ENCODE results near the gene SFMBT2. TPM values are rescaled to one million over a fixed set of nuclear protein-coding genes. Genes with fewer than 3 reads are reported as not detected.

Gene SFMBT2
- total and polyA plus RNA-seq, 7 donors = 0.53 to 8.2 (median 3.0) TPM

GRCh38 chr10:7306616-7307015, 104.2 kb downstream of the SFMBT2 start:
- H3K27ac ChIP-seq = no peak overlapping the region
- DNase-seq (no peak), ATAC-seq (no peak)
- H3K4me1 ChIP-seq = no peaks in the 10 kb centered on the region
- H3K27me3 ChIP-seq (ENCODE audit: insufficient read depth in 3 of 3, low read length in 2 of 3) = no peaks in the 10 kb centered on the region
- peaks cover 0 to 2% of the 10 kb centered on the region in 2 donors for H3K36me3 ChIP-seq (ENCODE audit: insufficient read depth in 1 of 2, low read depth in 1 of 2)
- no peak for TF ChIP-seq CTCF (IDR thresholded peaks at IDR 0.05)
- no peaks in the 10 kb centered on the region for H3K9me3 ChIP-seq
- no peak overlapping the region for H3K4me3 ChIP-seq
- intact Hi-C loops (cut with DNase I) = no loop called here

- WGBS, 3 donors = 75 to 84% (median 81%) methylated on average over 9 of the region's 9 CpGs
- no peak for TF ChIP-seq CTCF (IDR thresholded peaks at IDR 0.05)
- intact Hi-C loops (cut with DNase I) = no loop called here
These were observed 104.7 kb downstream of the SFMBT2 start for GRCh38 chr10:7306147-7306546.

GRCh38 chr10:7305053-7305452, 105.8 kb downstream of the SFMBT2 start:
- H3K27me3 ChIP-seq (ENCODE audit: insufficient read depth in 3 of 3, low read length in 2 of 3) = no peaks in the 10 kb centered on the region
- H3K4me1 ChIP-seq = no peaks in the 10 kb centered on the region
- intact Hi-C loops (cut with DNase I) = no loop called here
- no peak for DNase-seq
- peaks cover 0 to 2% of the 10 kb centered on the region in 2 donors for H3K36me3 ChIP-seq (ENCODE audit: insufficient read depth in 1 of 2, low read depth in 1 of 2)
- 80 to 86% (median 81%) methylated on average over 6 of the region's 6 CpGs for WGBS, 3 donors
- H3K9me3 ChIP-seq = no peaks in the 10 kb centered on the region
- TF ChIP-seq CTCF (IDR thresholded peaks at IDR 0.05) = no peak
- H3K27ac ChIP-seq = no peak overlapping the region
- no peak for ATAC-seq
- no peak overlapping the region for H3K4me3 ChIP-seq

More at GRCh38 chr10:7306147-7306546, 104.7 kb downstream of the SFMBT2 start:
- Histone ChIP-seq H3K9me3 (no peaks in the 10 kb centered on the region), H3K36me3 (ENCODE audit: insufficient read depth in 1 of 2, low read depth in 1 of 2) (peaks cover 0 to 2% of the 10 kb centered on the region in 2 donors), H3K27ac (no peak overlapping the region), H3K27me3 (ENCODE audit: insufficient read depth in 3 of 3, low read length in 2 of 3) (no peaks in the 10 kb centered on the region), H3K4me1 (no peaks in the 10 kb centered on the region), H3K4me3 (no peak overlapping the region)
- ATAC-seq (no peak), DNase-seq (no peak)

- TF ChIP-seq CTCF (IDR thresholded peaks at IDR 0.05) = no peak
- 94 to 95% (median 94%) methylated on average over 4 of the region's 4 CpGs for WGBS, 3 donors
- no peak overlapping the region for H3K27ac ChIP-seq
- intact Hi-C loops (cut with DNase I) = no loop called here
- H3K4me1 ChIP-seq = no peaks in the 10 kb centered on the region
- H3K4me3 ChIP-seq = no peak overlapping the region
- ATAC-seq = no peak
- H3K36me3 ChIP-seq (ENCODE audit: insufficient read depth in 1 of 2, low read depth in 1 of 2) = peaks cover 0 to 2% of the 10 kb centered on the region in 2 donors
- DNase-seq = no peak
- no peaks in the 10 kb centered on the region for H3K9me3 ChIP-seq
- H3K27me3 ChIP-seq (ENCODE audit: insufficient read depth in 3 of 3, low read length in 2 of 3) = no peaks in the 10 kb centered on the region
These were observed 106.7 kb downstream of the SFMBT2 start for GRCh38 chr10:7304110-7304509.

- DNase-seq = no peak
- WGBS, 3 donors = 14 to 38% (median 27%) methylated on average over 2 of the region's 2 CpGs
- intact Hi-C loops (cut with DNase I) = no loop called here
- ATAC-seq = no peak
- H3K27ac ChIP-seq = no peak overlapping the region
- H3K9me3 ChIP-seq = no peaks in the 10 kb centered on the region
- no peaks in the 10 kb centered on the region for H3K27me3 ChIP-seq (ENCODE audit: insufficient read depth in 3 of 3, low read length in 2 of 3)
- no peaks in the 10 kb centered on the region for H3K4me1 ChIP-seq
- no peaks in the 10 kb centered on the region for H3K36me3 ChIP-seq (ENCODE audit: insufficient read depth in 1 of 2, low read depth in 1 of 2)
- no peak overlapping the region for H3K4me3 ChIP-seq
- TF ChIP-seq CTCF (IDR thresholded peaks at IDR 0.05) = no peak
These were observed 107.8 kb downstream of the SFMBT2 start for GRCh38 chr10:7302930-7303557.
